PC-3 (cell line): ENCODE results near the gene ARSK. TPM values are rescaled to one million over a fixed set of nuclear protein-coding genes. Genes with fewer than 3 reads are reported as not detected.

Experiments
- ATAC-seq: fragments of 200-7000 bp; cut with Tn5 transposase; 2 replicates; pipeline ENCODE4 v1.9.1; 2020; ENCODE audit warnings: mild to moderate bottlenecking, moderate library complexity
- BruUV-seq: library from RNA; stranded (reverse); fragments of 400-500 nt; replicated peaks from 2 replicates; lab custom pipeline; 2021; lab: Mats Ljungman, UMichigan
- CTCF ChIA-PET: fragments of 300-600 bp; sonication (Branson Sonifier 250); formaldehyde crosslinking; loops from one replicate; lab custom pipeline; 2022; ENCODE audit warnings: antibody characterized with exemption; lab: Charles Lee
- POLR2A ChIA-PET: fragments of 300-600 bp; sonication (Branson Sonifier 250); formaldehyde crosslinking; loops from one replicate; lab custom pipeline; 2022; ENCODE audit warnings: antibody characterized with exemption; ENCODE audit not compliant: unreplicated experiment; lab: Charles Lee
- DNase-seq: peaks from one replicate; pipeline ENCODE4 v3.0.0-alpha.2; 2015
- H2AFZ ChIP-seq: fragments of 300-600 bp; sonication (generic); 2 replicates; pipeline ENCODE4 v1.6.0; 2016; ENCODE audit warnings: antibody characterized with exemption, low read length
- H3F3A ChIP-seq: fragments of 300-600 bp; sonication (generic); one replicate; pipeline ENCODE4 v1.6.0; 2017; ENCODE audit warnings: antibody characterized with exemption, low read length, control low read depth, mild to moderate bottlenecking; ENCODE audit not compliant: unreplicated experiment
- H3K27ac ChIP-seq: fragments of 300-600 bp; sonication (generic); 2 replicates; pipeline ENCODE4 v1.5.1; 2016; ENCODE audit warnings: mild to moderate bottlenecking, low read length
- H3K27me3 ChIP-seq: fragments of 300-600 bp; sonication (generic); 2 replicates; pipeline ENCODE4 v1.6.1; 2016; ENCODE audit warnings: low read length, mixed read lengths
- H3K36me3 ChIP-seq: fragments of 300-600 bp; sonication (generic); 2 replicates; pipeline ENCODE4 v1.6.1; 2016; ENCODE audit warnings: low read depth, mixed run types, low read length, mixed read lengths
- H3K4me1 ChIP-seq: fragments of 300-600 bp; sonication (generic); 2 replicates; pipeline ENCODE4 v1.5.1; 2016; ENCODE audit warnings: low read length; ENCODE audit not compliant: insufficient read depth
- H3K4me2 ChIP-seq: fragments of 300-600 bp; sonication (generic); 2 replicates; pipeline ENCODE4 v1.6.0; 2016; ENCODE audit warnings: low read length
- H3K4me3 ChIP-seq: fragments of 300-600 bp; sonication (generic); 2 replicates; pipeline ENCODE4 v1.5.1; 2016; ENCODE audit warnings: mild to moderate bottlenecking, low read length, mixed read lengths
- H3K79me2 ChIP-seq: fragments of 300-600 bp; sonication (generic); 2 replicates; pipeline ENCODE4 v1.6.1; 2017; ENCODE audit warnings: low read length, mixed read lengths
- H3K9ac ChIP-seq: fragments of 300-600 bp; sonication (generic); 2 replicates; pipeline ENCODE4 v1.6.0; 2016; ENCODE audit warnings: mild to moderate bottlenecking, low read length
- H3K9me2 ChIP-seq: fragments of 300-600 bp; sonication (generic); replicated peaks from 2 replicates; pipeline ENCODE4 v1.6.1; 2016; ENCODE audit warnings: mixed run types, low read length, mixed read lengths
- H3K9me3 ChIP-seq: fragments of 300-600 bp; sonication (generic); 2 replicates; pipeline ENCODE4 v1.6.1; 2016; ENCODE audit warnings: low read length, mixed read lengths
- H4K20me1 ChIP-seq: fragments of 300-600 bp; sonication (generic); 2 replicates; pipeline ENCODE4 v1.6.1; 2016; ENCODE audit warnings: low read length, mixed read lengths
- EZH2 ChIP-seq: fragments of 300-600 bp; sonication (generic); IDR thresholded peaks from one replicate; pipeline ENCODE4 v1.6.1; 2017; ENCODE audit warnings: antibody characterized with exemption, mild to moderate bottlenecking, low read length; ENCODE audit not compliant: unreplicated experiment
- EZH2phosphoT487 ChIP-seq: fragments of 300-600 bp; sonication (generic); IDR thresholded peaks from 2 replicates; pipeline ENCODE4 v1.6.1; 2018; ENCODE audit warnings: mild to moderate bottlenecking, antibody characterized with exemption, low read length, borderline replicate concordance
- intact Hi-C: fragments of 100-400 bp; cut with micrococcal nuclease; formaldehyde crosslinking; loops from 2 replicates; pipeline ENCODE4 v1.9.0; 2023
- total RNA-seq: library from RNA; depleted of rRNA; stranded (reverse); fragments of >200 nt; gene quantifications from 2 replicates; pipeline ENCODE4 v1.2.3, GENCODE V29; 2014
- TF ChIP-seq, protein P1 (sequence below): fragments of 300-600 bp; sonication (generic); conservative IDR thresholded peaks from 2 replicates; pipeline ENCODE4 v1.5.1; 2017; ENCODE audit warnings: antibody characterized with exemption, low read depth, mild to moderate bottlenecking, low read length

The ARSK gene
- total RNA-seq, 1 experiment from 2014 or later = 10.5 TPM

DNA sequence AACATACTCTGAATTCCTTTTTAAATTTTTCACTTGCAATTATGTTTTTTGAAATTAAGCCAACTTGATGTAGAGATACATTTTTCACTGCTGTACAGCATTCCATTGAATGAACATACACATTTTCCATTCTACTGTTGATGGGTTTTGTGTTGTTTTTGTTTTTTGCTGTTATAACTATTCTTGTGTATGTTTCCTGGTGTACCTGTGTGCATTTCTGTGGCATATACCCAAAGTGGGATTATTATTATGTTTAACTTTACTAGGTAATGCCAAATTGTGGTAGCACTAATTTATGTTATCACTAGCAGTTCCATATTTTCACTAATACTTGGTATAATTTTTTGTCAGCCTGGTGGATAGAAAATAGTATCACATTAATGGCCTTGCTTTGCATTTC is 94.4 kb downstream of the ARSK start:
- no peak overlapping the region for H3K4me2 ChIP-seq
- no peak for DNase-seq
- TF ChIP-seq EZH2phosphoT487 (no peak), EZH2 (no peak)
- TF ChIP-seq, protein P1, sequence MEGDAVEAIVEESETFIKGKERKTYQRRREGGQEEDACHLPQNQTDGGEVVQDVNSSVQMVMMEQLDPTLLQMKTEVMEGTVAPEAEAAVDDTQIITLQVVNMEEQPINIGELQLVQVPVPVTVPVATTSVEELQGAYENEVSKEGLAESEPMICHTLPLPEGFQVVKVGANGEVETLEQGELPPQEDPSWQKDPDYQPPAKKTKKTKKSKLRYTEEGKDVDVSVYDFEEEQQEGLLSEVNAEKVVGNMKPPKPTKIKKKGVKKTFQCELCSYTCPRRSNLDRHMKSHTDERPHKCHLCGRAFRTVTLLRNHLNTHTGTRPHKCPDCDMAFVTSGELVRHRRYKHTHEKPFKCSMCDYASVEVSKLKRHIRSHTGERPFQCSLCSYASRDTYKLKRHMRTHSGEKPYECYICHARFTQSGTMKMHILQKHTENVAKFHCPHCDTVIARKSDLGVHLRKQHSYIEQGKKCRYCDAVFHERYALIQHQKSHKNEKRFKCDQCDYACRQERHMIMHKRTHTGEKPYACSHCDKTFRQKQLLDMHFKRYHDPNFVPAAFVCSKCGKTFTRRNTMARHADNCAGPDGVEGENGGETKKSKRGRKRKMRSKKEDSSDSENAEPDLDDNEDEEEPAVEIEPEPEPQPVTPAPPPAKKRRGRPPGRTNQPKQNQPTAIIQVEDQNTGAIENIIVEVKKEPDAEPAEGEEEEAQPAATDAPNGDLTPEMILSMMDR = no peak
- ChIA-PET POLR2A (no interaction called here), CTCF (no interaction called here)
- no peak overlapping the region for H2AFZ ChIP-seq
- no peak overlapping the region for H3K4me3 ChIP-seq
- no peaks in the 10 kb centered on the region for H3K9me3 ChIP-seq
- no peaks in the 10 kb centered on the region for H3K27me3 ChIP-seq
- peaks cover 12% of the 10 kb centered on the region for H3K4me1 ChIP-seq
- no peaks in the 10 kb centered on the region for H3K36me3 ChIP-seq
- no TSS peak for BruUV-seq
- no peaks in the 10 kb centered on the region for H3K9me2 ChIP-seq
- H3K27ac ChIP-seq = no peak overlapping the region
- H3F3A ChIP-seq = no peaks in the 10 kb centered on the region
- intact Hi-C loops = no loop called here
- H3K79me2 ChIP-seq = no peaks in the 10 kb centered on the region
- no peak overlapping the region for H3K9ac ChIP-seq
- H4K20me1 ChIP-seq = no peaks in the 10 kb centered on the region
- no peak for ATAC-seq

DNA sequence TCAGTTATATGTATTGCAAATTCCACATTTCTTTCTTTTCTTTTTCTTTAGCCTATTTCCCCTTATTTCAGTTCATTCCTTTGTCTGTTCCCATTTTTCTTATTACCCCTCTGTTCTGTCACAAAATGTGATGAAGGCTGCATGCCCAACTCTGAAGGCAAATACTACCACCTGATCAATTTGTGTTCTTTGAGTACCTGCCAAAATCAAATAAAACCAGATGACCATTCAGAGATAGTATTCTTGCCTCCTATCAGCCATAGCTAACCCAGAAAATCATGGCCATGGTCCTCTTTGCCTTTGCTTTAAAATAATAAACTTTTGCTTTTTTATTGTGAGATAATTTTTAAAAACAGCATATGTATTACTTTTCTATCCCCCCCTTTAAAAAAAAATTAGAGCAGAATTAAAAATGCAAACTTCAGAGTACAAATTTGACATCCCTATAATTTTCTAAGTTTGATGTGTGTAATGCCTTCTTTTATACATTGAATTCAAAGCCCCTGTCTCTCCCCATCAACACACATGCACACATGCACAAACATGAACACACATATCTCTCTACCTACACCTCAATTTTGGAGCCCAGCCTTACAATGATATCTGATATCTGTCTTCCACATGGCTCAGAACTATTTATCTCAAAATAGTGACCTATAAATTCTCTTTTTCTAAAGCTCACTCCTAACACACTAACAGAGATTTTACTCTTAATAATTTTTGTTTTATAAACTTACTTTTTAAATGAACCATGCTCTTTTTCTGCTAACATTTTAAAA is 95.1 kb downstream of the ARSK start:
- DNase-seq (no peak), ATAC-seq (no peak)
- Histone ChIP-seq H3K27me3 (no peaks in the 10 kb centered on the region), H2AFZ (no peak overlapping the region), H3K9me3 (no peaks in the 10 kb centered on the region), H4K20me1 (no peaks in the 10 kb centered on the region), H3K4me1 (peaks cover 12% of the 10 kb centered on the region), H3K4me2 (no peak overlapping the region), H3K4me3 (no peak overlapping the region), H3K27ac (no peak overlapping the region), H3K79me2 (no peaks in the 10 kb centered on the region), H3K9me2 (no peaks in the 10 kb centered on the region), H3K36me3 (no peaks in the 10 kb centered on the region), H3K9ac (no peak overlapping the region), H3F3A (no peaks in the 10 kb centered on the region)
- intact Hi-C loops = no loop called here
- ChIA-PET CTCF (no interaction called here), POLR2A (no interaction called here)
- TF ChIP-seq, protein P1 = no peak
- TF ChIP-seq EZH2phosphoT487 = no peak
- TF ChIP-seq EZH2 = no peak
- BruUV-seq = no TSS peak

DNA sequence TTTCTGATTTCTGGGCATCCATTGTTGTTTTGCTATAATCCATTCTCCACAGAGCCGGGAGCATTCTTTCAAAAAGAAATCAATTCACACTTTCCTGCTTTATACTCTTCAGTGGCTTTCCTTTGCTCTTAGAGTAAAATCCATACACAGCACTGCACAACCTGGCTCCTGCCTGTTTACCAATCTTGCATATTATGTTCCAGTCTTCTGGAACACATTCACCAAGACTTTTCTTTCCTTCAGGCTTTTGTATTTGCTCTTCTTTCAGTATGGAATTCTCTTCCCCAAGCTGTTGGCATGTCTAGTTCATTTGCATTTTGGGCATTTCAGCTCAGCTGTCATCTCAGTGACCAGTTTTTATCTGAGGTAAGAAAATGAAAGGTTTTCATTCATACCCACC is 97.9 kb downstream of the ARSK start:
- intact Hi-C loops = no loop called here
- Histone ChIP-seq H3K4me3 (no peak overlapping the region), H3K4me1 (peaks cover 2% of the 10 kb centered on the region; the same call in 1 of the 2 replicates), H3K27ac (no peak overlapping the region), H2AFZ (no peak overlapping the region), H3K9ac (no peak overlapping the region), H3K9me3 (no peaks in the 10 kb centered on the region), H3K36me3 (no peaks in the 10 kb centered on the region), H3K9me2 (no peaks in the 10 kb centered on the region), H4K20me1 (no peaks in the 10 kb centered on the region), H3F3A (no peaks in the 10 kb centered on the region), H3K4me2 (no peak overlapping the region), H3K27me3 (no peaks in the 10 kb centered on the region), H3K79me2 (no peaks in the 10 kb centered on the region)
- ChIA-PET CTCF (no interaction called here), POLR2A (no interaction called here)
- DNase-seq (no peak), ATAC-seq (no peak)
- BruUV-seq = no TSS peak
- TF ChIP-seq EZH2phosphoT487 (no peak), EZH2 (no peak)
- TF ChIP-seq, protein P1 = no peak
